Measurements from ENCODE around the gene WBP2.

GRCh38 chr17:75847614-75848522, 7.3 kb downstream of the WBP2 start:
- TF ChIP-seq CTCF (IDR thresholded peaks at IDR 0.05; ENCODE audit: borderline replicate concordance, extremely low read depth, low read length, poor library complexity, severe bottlenecking), result no peak
- TF ChIP-seq EZH2 (IDR thresholded peaks at IDR 0.05; ENCODE audit: borderline replicate concordance, low read depth, low read length, severe bottlenecking), result no peak
